Left cardiac atrium (tissue), 4 donors: ENCODE results near the gene KIF21B. TPM values are rescaled to one million over a fixed set of nuclear protein-coding genes. Genes with fewer than 3 reads are reported as not detected.

Source experiments
- ATAC-seq, 2 donors: fragments of 200-7000 bp; cut with Tn5 transposase; one replicate each; pipeline ENCODE4 v1.9.1; 2020; ENCODE audit warnings: mild to moderate bottlenecking in 2 of 2, moderate library complexity in 2 of 2
- DNase-seq: peaks from one replicate; pipeline ENCODE4 v3.0.0-alpha.2; 2020
- intact Hi-C, 2 donors: fragments of 100-400 bp; cut with DNase I; formaldehyde crosslinking; loops; one replicate each; pipeline versions ENCODE4 v1.14.1 to v1.15.1; 2022 to 2023
- total RNA-seq, 2 donors: library from RNA; stranded (reverse); fragmentation: NEBNext Ultra II Directional; extraction: Animal tissue kit (Norgen Biotek cat#: 25700); gene quantifications; one replicate each; pipeline ENCODE4 v1.2.1, GENCODE V29; 2021
- donor health status: DM: no; HTN: yes; CAD: no.
- donor health status: DM: no; HTN: yes; CAD: no; lungs with severe emphysema.
- donor health status: DM: yes; HTN: yes; CAD: no.
- donor health status: Dilated cardiomyopathy.

The KIF21B gene
- total RNA-seq, 2 donors from 2014 or later: 0.94 to 1.0 TPM

- ATAC-seq (no peak), DNase-seq (no peak)
- intact Hi-C loops: no loop called here
These were observed 25.8 kb upstream of the KIF21B start for GRCh38 chr1:201049248-201049831.

- DNase-seq (no peak), ATAC-seq (no peak)
- intact Hi-C loops: no loop called here
These were observed 25.0 kb upstream of the KIF21B start for GRCh38 chr1:201048521-201048920.

DNA sequence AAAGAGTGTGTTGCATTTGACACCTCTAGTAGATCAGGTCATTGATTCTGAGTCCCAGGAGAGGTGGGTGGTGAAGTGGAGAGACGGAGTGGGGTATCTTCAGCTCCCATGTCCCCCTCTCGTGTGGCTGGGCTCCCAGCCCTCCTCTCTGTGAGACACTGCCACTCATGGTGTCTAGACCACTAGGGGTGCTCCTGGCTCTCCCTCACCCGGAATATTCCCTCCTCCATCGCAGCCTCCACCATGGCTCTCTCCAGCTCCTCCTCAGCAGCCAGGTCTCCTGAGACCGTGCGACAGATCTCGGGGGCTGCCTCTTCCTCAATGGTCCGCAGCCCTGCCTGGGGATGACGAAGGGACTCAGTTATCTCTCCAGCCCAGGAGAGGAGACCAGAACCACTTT, 20.6 kb upstream of the KIF21B start:
- ATAC-seq (no peak), DNase-seq (no peak)
- intact Hi-C loops: loop anchor here in 1 of 2 donors (5.0 kb wide), 1 partner anchor 482 kb away; no protein-coding TSS in a partner anchor

DNA sequence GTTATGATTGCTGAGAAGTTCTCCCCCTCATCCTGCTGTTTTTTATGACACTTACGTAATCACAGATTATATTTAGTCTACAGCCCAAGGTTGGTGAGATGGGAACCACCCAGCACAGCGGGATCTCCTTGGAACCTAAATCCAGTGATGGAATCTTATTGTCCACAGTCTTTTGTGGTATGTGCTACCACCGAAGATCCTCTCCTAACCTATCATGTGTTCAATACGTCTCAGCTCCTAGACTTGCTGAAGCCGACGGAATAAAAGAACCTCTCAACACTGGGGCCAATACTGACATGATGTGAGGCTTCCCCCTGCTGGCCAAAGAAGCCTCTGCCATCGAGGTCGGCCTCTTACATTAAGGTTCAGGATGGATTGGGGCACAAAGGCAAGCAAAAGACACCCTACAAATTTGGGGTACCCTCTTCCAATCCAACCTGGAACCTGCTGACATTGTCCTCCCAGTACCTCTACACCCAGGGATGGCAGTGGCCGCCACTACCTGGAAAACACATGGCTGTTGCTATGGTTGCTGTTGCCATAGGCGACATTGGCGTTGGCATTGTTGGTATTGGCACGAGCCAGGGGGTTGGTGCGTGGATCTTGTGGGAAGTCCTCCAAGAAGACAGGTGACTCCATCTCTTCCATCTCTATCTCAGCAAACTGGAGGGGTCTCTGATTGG, 19.4 kb upstream of the KIF21B start:
- intact Hi-C loops: loop anchor here (2.0 to 5.0 kb wide), 2 partner anchors 72 to 481 kb away; no protein-coding TSS in a partner anchor
- peak; percentile 67 for DNase-seq
- peak; percentile 85 to 86 for ATAC-seq

GRCh38 chr1:201041011-201041410, 17.5 kb upstream of the KIF21B start:
- intact Hi-C loops: loop anchor here in 1 of 2 donors (5.0 kb wide), 1 partner anchor 479 kb away; no protein-coding TSS in a partner anchor
- DNase-seq (no peak), ATAC-seq (no peak)

DNA sequence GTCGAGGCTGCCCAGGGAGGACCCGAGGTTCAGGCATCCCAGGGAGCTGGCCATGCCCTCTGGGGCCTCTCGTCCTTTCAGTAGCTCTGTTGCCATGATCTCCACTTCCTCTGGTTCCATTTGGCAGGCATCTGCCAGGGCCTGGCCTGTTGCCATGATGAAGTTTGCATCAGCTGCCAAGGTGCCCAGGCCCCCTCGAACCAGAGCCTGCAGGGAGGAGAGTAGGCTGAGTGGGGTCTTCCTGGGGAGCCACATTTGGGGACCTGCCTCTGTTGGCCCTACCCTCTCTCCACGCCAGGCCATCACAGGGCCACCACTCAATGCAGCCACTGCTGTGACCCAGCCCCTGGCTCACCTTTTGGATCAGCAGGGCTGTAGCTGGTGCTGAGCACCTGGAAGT, 16.4 kb upstream of the KIF21B start:
- no peak for ATAC-seq

GRCh38 chr1:201039418-201039817, 15.9 kb upstream of the KIF21B start:
- no peak for ATAC-seq
- intact Hi-C loops: no loop called here
- DNase-seq: no peak

More for the DNA sequence above, 16.4 kb upstream of the KIF21B start:
- DNase-seq: no peak
- intact Hi-C loops: loop anchor here in 1 of 2 donors (5.0 kb wide), 1 partner anchor 478 kb away; no protein-coding TSS in a partner anchor

- no peak for DNase-seq
- ATAC-seq: no peak
- intact Hi-C loops: no loop called here
These were observed 14.8 kb upstream of the KIF21B start for GRCh38 chr1:201038186-201038876.

GRCh38 chr1:201036188-201036842, 12.8 kb upstream of the KIF21B start:
- intact Hi-C loops: no loop called here
- ATAC-seq (no peak), DNase-seq (no peak)

DNA sequence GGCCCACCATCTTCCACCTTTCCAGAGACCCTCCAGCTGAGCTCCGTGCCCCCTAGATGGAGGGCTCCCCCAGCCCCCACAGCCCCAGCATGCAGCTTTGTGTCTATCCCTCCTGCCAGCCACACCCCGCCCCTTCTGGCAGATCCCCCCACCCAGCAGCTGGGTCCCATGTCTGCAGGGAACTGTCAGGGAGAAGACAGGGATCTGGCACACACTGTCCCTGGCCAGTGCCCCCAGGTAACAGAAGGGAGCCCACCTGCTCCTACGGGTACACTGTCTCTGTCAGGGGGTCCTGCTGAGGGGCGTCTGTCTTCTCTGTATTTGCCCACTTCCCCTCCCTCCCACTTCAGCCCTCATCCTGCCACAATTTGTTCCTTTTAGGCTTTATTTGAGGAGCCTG, 11.2 kb upstream of the KIF21B start:
- DNase-seq (no peak), ATAC-seq (no peak)
- intact Hi-C loops: no loop called here

GRCh38 chr1:201032408-201032807, 8.9 kb upstream of the KIF21B start:
- intact Hi-C loops: no loop called here
- no peak for DNase-seq

GRCh38 chr1:201028461-201028889, 5.0 kb upstream of the KIF21B start:
- ATAC-seq (peak; percentile 24 to 49), DNase-seq (no peak)
- intact Hi-C loops: no loop called here

More at GRCh38 chr1:201032408-201032807, 8.9 kb upstream of the KIF21B start:
- no peak for ATAC-seq

DNA sequence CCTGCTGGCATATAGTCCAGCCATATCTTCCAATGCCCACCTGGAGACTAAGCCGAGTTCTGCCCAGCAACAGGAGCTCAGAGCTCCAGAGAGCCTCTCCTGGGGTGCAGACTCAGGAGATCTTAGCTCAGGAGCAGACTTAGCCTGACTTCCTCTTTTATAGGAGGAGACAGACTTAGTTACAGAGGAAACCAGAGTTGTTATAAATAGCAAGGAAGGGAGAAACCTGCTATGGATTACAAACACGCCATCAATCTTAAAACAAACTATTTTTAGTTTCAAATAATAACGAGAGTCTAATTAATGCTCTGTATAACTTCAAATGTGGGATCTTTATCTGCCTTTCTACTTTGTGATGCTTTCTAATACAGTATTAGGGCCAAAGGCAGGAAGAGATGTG, 3.3 kb upstream of the KIF21B start:
- no peak for ATAC-seq
- intact Hi-C loops: no loop called here

DNA sequence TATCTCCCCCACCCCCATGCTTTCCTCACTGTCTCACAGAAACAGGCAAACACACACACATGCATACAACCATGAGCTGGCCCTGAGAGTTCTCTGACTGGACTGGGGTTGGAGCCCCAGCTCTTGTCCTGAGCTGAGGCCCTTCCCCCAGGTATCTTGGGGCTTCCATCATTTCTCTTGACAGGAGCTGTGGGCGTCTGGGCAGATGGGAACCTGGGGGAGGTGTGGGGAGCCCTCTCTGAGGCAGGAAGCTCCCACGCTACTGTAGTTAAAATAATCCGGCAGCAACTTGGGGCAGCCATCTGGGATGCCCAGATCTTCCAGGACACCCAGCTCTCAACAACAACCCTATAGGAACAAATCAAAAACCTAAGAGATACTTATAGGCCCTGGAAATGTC, 2.7 kb upstream of the KIF21B start:
- ATAC-seq: no peak
- intact Hi-C loops: no loop called here

More for the DNA sequence above, 3.3 kb upstream of the KIF21B start:
- no peak for DNase-seq

DNA sequence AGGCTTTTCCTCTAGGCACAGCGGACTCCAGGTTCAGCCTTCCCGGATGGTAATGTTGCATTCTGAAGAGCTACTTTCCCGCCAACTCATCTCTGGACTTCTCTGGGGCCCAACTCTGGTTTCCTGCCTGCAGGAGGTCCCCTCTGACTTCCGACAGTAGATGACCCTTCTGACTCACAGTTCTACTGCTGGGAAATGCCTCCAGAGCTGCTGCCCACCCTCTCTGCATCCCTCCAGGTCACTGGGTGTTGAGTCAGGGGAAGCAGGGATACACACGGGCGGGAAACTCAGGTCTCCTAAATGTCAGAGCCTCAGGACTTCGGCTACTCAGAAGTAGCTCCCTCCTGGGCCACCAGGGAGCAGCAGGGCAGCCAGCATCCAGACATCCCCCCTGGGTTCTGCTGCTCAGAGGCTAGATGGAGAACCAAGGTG, 2.1 kb upstream of the KIF21B start:
- DNase-seq (no peak), ATAC-seq (no peak)
- intact Hi-C loops: no loop called here

More for the DNA sequence above, 2.7 kb upstream of the KIF21B start:
- DNase-seq: no peak

DNA sequence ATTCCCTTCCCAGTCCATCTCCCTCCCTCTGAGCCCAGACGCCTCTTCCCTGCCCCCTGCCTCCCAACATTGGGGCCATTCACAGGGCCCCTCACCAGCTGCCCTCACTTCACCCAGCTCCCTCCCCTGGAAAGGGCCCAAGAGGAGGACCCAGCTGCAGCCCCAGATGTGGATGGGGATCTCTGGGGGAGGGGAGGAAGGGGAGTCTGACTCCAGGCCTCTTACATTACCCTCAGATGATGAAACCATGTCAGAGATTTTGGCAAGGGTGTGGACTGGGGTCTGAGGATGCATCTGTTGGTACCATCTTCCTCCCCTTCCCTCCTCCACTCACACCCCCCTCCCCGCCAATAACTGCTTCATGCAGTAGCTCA, 1.1 kb upstream of the KIF21B start:
- no peak for DNase-seq
- no peak for ATAC-seq
- intact Hi-C loops: no loop called here

GRCh38 chr1:201023920-201024624, 558 bp upstream of the KIF21B start:
- DNase-seq (no peak), ATAC-seq (no peak)
- intact Hi-C loops: no loop called here

GRCh38 chr1:201022820-201023516, 546 bp downstream of the KIF21B start:
- intact Hi-C loops: no loop called here
- DNase-seq (peak; percentile 29), ATAC-seq (no peak)

GRCh38 chr1:201022493-201022819, 1.1 kb downstream of the KIF21B start:
- intact Hi-C loops: no loop called here
- ATAC-seq (no peak), DNase-seq (peak; percentile 6)
